NCI-H748 treated with DMSO at 0.1 percent for 48 hours (cell line): ENCODE measurements around the gene ACP6.

ENCODE experiments used
- DNase-seq: peaks from one replicate; lab custom pipeline; 2025; lab: John Stamatoyannopoulos, UW

Gene ACP6

GRCh38 chr1:147651466-147651865 is 18.9 kb downstream of the ACP6 start:
- no peak for DNase-seq

GRCh38 chr1:147648933-147649332 is 21.4 kb downstream of the ACP6 start:
- no peak for DNase-seq

DNA sequence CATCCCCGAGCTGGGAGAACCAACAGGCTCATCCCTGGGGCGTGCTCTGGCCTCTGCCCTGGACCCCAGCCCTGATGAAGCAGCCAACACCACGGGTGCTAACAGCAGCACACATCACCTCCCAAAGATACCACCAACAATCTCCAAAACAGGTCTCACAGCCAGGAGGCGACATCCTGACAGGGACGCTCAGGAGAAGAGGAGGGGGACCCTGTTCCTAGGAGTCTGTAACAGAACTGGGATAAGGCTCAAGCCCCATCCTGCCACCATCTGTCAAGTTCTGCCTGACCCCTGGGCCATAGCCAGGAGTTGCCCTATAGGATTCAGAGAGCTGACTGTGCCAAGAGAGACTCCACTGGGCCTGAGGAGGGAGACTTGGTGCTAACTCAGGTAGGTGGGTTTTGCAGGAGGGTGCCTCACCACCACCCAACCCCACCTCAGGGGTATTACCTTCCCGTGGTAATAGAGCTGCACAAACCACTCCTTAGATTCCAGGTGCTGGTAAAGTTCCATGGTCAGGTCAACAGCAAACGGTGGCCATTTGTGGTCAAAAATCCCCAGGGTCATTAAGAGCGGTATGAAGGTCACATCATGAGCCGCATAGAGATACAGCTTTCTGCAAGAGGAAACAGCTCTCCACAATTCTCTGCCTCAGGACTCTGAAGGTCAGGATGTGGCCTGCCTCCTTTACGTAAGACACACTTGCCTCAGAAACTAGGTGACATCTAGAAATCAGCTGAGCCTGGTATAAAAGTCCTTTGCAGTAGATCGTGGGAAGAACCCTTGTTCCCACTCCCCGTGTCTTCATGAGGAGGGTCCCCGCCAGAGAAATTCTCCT is 22.3 kb downstream of the ACP6 start:
- DNase-seq = no peak

DNA sequence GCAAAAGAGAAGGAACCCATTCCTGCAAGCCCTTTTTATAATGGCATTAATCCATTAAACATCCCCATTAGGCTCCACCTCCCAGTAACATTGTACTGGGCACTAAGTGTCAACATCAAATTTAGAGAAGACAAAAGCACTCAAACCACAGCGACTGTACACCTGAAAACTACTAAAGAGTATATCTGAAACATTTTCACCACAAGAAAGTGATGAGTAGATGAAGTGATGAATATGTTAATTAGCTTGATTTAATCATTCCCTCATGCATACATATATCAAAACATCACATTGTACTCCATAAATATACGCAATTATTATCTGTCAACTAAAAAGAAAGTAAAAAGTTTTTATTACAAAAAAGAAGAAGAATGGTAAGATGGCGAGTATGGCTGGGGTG is 26.4 kb downstream of the ACP6 start:
- no peak for DNase-seq

DNA sequence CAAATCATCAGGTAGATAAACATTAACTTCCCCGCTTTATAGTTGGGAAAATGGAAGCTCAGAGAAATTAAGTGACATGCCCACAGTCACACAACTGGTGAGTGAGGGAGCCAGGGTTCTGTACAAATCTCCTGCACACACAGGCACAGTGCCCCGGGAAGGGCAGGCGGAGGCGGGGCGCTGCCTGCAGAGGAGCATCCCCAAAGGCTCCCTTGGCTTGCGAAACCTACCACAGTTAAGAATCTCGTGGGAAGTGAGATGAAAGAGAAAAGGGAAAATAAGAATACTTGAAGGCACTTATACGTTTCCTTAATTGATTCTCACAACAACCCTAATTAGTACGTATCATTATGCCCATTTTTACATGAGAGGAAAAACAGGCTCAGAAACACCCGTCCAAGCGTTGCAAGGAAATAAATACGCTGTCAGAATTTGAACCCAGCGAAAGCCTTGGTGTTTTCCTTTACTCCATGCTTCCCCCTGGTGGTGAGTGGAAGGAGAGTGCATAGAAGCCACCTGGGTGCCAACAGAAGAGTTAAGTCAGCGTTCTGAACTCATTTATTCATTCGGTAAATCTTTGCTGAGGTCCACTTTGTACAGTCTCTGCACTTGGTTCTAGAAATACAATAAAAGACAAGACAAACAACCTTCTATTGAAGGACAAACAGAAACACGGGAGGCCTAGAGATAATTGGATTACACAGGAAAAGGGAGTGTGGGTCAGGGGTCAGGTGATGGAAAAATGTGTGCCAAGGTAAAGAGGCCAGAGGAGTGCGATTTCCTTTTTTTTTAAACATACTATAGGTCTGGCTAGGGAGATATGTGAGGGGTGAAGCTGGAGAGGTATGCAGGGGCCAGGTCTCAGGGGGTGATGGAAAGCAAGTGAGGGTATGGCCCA is 28.4 kb downstream of the ACP6 start:
- peak; percentile 31 for DNase-seq

DNA sequence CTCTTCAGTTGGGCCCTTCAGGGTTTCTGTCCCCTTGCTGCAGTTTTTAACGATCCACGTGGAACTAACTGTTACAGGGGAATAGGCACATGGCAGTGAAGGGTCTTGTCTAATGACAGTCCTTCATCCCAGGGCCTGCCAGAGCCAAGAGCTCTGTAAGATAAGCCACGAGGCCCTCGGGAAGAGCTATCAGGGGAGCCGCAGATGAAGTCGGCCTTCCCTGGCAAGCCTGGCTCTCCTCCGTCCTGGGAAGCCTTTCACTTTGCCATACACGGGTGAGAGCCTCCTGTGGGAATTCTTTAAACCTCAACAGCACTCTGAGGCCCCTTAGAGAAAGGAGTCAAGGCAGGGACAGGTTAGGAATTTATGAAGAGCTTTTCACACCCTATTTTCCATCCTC is 29.0 kb downstream of the ACP6 start:
- DNase-seq = no peak

DNA sequence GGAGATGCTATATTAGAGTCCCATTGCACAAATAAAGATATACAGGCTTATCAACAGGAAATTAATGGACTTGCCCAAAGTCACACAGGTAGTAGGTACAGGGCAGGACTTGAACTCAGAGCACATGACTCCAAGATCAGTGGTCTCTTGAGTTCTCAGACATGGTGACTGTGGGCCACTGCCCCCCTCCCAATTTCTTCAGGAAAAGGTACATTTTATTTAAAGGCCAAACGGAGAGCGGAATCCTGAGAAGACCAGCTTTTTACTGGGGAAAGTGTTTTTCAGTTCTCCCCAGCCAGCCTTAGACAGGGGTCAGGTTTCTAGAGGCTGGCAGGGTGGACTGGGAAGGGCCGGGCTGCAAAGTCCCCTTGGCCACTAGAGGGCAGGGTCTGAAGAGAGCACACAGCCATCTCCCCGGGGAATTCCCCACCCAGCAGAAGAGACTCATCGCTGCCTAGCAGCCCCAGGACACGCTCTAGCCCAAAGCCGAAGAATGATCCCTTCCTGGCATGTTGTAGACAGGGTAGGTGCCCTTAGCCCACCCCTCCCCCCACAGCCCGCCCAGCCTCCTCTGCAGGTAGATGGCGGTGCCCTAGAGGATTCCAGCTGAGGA is 29.7 kb downstream of the ACP6 start:
- DNase-seq = peak; percentile 66

- DNase-seq = no peak
These were observed 34.0 kb downstream of the ACP6 start for GRCh38 chr1:147636314-147636713.

- DNase-seq = no peak
These were observed 35.0 kb downstream of the ACP6 start for GRCh38 chr1:147635342-147635741.

- no peak for DNase-seq
These were observed 35.7 kb downstream of the ACP6 start for GRCh38 chr1:147634645-147635044.

DNA sequence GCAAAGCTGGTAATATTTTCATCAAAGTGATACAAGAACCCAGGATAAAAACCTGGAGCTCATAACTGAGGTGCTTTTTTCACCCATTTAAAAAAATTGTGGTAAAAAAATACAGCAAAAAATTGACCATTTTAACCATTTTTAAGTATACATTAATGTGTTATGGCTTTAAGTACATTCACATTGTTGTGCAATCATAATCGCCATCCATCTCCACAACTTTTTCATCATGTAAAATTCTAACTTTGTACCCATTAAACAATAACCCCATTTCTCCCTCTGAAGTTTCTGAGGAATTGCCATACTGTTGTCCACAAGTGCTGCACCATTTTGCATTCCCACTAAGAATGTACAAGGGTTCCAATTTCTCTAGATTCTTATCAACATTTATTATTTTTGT is 36.6 kb downstream of the ACP6 start:
- no peak for DNase-seq

GRCh38 chr1:147631839-147632238 is 38.5 kb downstream of the ACP6 start:
- DNase-seq = no peak

- DNase-seq = no peak
These were observed 39.9 kb downstream of the ACP6 start for GRCh38 chr1:147630447-147630846.

GRCh38 chr1:147630022-147630421 is 40.3 kb downstream of the ACP6 start:
- no peak for DNase-seq

DNA sequence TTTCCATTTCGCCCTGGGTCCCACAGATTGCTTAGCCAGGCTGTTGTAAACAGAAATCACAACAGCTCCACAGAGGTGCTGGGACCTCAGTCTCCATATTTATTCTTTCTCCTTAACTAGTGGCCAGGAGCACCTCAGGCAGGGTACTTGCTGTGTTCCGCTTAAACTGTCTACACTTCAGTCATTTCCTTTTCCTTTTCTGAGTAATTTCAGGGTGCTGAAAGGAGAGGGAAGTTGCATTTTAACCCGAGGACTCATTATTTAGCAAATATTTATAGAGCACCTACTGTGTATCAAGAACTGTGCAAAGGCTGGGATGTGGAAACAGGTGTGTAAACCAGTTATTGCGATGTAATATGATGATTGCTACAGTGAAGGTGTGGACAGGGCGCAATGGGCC is 41.9 kb downstream of the ACP6 start:
- no peak for DNase-seq

DNA sequence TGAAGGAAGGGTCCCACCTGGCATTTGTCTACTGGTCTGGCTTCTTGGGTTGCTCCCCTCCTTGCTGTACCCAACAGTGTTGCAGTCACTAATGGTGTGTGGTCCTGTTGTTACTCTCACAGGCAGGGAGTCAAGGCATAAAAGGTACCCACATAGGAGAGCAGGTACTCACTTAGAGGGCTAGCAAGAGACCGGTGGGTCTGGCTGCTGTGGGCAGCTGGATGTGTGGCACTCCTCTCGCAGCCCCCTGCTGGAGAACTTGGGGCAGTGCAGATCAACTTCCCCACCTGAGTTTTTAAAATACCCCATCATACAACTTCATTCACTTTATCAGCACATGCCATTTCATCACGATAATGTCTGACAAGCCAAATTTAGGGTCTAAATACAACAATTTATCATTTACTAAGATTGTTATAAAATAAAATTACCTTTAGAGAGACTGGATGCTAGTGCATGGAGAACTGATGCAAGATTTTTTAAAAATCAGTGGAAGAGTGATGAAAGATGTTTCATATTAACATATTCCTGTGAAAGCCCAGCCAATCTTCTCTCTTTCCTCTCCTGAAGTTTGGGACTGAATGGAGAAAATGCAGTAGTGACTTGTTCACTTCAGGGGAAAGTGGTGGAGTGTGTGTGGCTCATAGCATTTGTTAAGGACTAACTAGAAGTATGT is 42.8 kb downstream of the ACP6 start:
- peak; percentile 58 for DNase-seq

DNA sequence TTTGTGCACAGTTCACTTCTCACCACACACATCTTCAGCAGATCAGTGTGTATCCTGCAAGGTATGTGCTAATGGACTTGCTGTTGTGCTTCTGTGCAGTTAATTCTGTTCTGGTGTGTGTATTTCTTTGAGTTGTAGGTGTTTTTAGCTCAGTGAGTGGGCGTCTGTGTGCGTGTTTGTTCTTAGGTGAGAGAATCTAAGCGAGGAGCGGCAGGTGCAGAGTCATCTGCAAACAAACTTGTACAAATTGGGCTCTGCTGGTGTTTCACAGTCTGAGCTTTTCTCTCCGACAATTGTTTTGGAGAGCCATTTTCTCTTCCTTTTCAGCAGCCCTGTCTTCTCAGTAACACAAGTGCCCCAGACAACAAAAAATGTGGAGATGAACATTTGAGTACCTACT is 43.6 kb downstream of the ACP6 start:
- DNase-seq = peak; percentile 82

DNA sequence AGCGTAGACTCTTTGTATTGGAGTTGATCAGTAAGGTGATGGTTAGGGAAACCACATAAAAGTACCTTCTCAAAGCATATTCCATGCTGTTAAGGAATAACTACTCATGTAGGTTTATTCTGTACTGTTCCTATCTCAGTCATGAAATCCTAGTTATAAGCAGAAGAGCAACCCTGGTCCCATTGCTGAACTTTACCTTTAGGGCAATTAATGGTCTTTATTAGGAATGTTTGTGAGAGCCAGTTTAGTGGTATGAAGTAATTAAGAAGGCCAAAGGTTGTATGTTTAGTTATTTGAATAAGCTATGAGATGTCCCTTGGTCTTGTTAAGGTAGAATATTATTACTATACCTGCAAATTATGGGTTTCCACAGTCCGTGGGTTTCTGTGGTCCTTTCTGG is 44.0 kb downstream of the ACP6 start:
- DNase-seq = no peak

DNA sequence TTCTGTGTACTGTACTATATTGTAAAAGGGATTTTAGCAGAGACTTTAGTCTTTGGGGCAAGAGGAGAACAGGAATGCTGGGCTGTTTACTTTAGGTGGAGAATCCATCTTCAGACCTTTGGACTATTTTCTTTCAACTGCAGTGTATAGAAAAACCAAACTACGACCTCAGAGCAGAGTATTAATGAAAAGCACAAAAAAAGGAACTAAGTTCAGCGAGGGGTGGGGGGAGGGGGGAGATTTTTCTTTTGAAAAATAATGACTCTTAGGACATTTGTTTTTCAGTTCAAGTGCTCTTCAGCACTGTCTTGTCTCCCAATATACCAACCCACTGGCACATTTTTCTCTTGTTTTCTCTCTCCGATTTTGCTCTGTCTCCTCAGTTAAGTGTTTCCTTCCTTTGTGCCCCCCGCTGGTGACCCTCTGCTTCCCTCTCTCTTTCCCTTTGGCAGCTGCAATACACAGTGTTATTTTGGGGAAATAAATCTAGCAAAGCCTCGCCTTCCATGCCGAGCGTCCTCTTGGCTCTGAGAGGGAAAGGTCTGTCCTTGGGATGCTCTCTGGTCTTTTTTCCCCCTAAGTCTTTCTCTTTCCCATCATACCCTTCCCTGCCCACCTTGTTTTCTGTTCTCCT is 44.8 kb downstream of the ACP6 start:
- peak; percentile 19 for DNase-seq

DNA sequence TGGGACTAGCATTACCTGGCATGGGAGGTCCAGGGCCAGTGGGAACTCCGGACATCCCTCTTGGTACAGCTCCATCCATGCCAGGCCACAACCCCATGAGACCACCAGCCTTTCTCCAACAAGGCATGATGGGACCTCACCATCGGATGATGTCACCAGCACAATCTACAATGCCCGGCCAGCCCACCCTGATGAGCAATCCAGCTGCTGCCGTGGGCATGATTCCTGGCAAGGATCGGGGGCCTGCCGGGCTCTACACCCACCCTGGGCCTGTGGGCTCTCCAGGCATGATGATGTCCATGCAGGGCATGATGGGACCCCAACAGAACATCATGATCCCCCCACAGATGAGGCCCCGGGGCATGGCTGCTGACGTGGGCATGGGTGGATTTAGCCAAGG is 45.8 kb downstream of the ACP6 start:
- no peak for DNase-seq

DNA sequence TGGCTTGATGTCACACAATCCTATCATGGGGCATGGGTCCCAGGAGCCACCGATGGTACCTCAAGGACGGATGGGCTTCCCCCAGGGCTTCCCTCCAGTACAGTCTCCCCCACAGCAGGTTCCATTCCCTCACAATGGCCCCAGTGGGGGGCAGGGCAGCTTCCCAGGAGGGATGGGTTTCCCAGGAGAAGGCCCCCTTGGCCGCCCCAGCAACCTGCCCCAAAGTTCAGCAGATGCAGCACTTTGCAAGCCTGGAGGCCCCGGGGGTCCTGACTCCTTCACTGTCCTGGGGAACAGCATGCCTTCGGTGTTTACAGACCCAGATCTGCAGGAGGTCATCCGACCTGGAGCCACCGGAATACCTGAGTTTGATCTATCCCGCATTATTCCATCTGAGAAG is 46.3 kb downstream of the ACP6 start:
- DNase-seq = no peak

- no peak for DNase-seq
These were observed 47.6 kb downstream of the ACP6 start for GRCh38 chr1:147622731-147623130.
